Activated CD8-positive, alpha-beta memory T cell treated with anti-CD3 and anti-CD28 coated beads for 48 hours (primary cell): ENCODE measurements around the gene MAD1L1.
"Not testable (repeated sequence)": the region's sequence is repeated elsewhere in the genome, so short reads cannot be mapped to it uniquely, and the experiment has no call there.

Experiments used
- DNase-seq, 3 experiments: peaks; one replicate each; pipeline ENCODE4 v3.0.0-alpha.2; 2020; ENCODE audit warnings: low read depth in 2 of 3, low spot score in 2 of 3

Gene MAD1L1

GRCh38 chr7:1869452-1870130 lies 363.2 kb downstream of the MAD1L1 start:
- no peak for DNase-seq

GRCh38 chr7:1868516-1869165 lies 364.1 kb downstream of the MAD1L1 start:
- DNase-seq: no peak

GRCh38 chr7:1867370-1868260 lies 365.1 kb downstream of the MAD1L1 start:
- no peak for DNase-seq

- DNase-seq: no peak
These were observed 366.1 kb downstream of the MAD1L1 start for GRCh38 chr7:1866601-1867000.

GRCh38 chr7:1865571-1866255 lies 367.0 kb downstream of the MAD1L1 start:
- DNase-seq: no peak

- DNase-seq: no peak
These were observed 367.7 kb downstream of the MAD1L1 start for GRCh38 chr7:1865000-1865555.

- no peak for DNase-seq
These were observed 368.4 kb downstream of the MAD1L1 start for GRCh38 chr7:1864161-1864940.

- no peak for DNase-seq
These were observed 369.4 kb downstream of the MAD1L1 start for GRCh38 chr7:1863091-1863900.

- DNase-seq: no peak
These were observed 370.2 kb downstream of the MAD1L1 start for GRCh38 chr7:1862560-1862959.

GRCh38 chr7:1861799-1862458 lies 370.8 kb downstream of the MAD1L1 start:
- no peak for DNase-seq

GRCh38 chr7:1860881-1861798 lies 371.6 kb downstream of the MAD1L1 start:
- DNase-seq: not testable (repeated sequence)

- no peak for DNase-seq
These were observed 373.3 kb downstream of the MAD1L1 start for GRCh38 chr7:1859266-1860035.

GRCh38 chr7:1858435-1859265 lies 374.1 kb downstream of the MAD1L1 start:
- no peak for DNase-seq

GRCh38 chr7:1857487-1858421 lies 375.0 kb downstream of the MAD1L1 start:
- no peak for DNase-seq

GRCh38 chr7:1856888-1857441 lies 375.8 kb downstream of the MAD1L1 start:
- no peak for DNase-seq
